HG02981 (cell line): Measurements from ENCODE around the gene GMCL2.

Experiments
- ATAC-seq: cut with Tn5 transposase; IDR thresholded peaks from one replicate; pipeline ENCODE4 v1.9.1; 2021; ENCODE audit warnings: mild to moderate bottlenecking, moderate library complexity; ENCODE audit not compliant: unreplicated experiment

The GMCL2 gene

DNA sequence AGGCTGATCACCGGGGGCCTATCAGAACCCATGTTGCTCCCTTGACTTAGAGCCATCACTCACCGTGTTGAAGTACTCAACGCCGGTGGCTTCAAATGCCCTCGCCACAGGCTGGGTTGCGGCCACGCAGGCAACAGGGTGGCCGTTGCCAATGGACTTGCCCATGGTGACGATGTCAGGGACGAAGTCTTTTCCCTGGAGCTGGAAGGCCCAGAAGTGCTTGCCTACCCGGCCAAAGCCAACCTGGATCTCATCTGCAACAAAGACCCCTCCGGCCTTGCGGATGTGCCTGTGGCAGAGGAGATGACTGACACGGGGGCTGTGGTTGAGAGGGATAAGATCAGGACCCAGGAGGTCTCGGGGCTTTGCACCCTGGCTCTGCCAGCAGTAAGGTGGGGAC lies 35.1 kb upstream of the GMCL2 start:
- no peak for ATAC-seq

DNA sequence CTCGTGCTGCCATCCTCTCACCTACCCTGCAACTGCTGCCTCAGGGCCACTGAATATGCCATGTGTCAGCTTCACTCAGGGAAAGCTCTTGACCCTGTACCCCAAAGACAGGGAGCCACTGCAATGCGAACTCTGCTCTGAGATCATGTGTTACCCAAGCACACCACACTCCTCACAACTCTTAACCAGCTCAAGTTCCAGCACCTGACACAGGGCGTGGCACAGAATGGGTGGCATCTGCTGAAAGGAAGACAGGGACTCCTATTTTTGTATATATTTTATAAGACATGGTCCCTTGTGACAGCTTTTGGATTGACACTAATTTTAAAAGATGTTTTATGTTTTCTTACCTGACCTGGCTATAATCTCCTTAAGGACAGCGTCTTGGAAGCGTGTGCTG lies 34.7 kb upstream of the GMCL2 start:
- no peak for ATAC-seq

DNA sequence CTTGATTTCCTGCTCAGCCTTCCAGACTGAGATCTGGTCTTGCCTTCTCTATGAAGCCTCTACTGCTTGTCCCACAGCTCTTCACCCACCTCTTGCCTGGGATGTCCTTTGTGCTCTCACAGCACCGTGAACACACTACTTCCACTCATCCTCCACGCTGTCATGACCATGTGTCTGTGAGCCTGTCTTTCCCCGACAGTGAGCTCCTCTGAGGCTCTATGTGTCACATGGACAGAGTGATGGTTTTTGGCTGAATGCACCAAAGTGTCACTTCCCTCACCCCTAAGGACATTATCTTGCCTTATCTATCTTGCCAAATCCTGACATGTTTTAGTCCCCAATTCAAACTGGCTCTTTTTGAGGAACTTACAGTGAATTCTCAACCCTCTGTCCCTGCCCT lies 34.1 kb upstream of the GMCL2 start:
- no peak for ATAC-seq

DNA sequence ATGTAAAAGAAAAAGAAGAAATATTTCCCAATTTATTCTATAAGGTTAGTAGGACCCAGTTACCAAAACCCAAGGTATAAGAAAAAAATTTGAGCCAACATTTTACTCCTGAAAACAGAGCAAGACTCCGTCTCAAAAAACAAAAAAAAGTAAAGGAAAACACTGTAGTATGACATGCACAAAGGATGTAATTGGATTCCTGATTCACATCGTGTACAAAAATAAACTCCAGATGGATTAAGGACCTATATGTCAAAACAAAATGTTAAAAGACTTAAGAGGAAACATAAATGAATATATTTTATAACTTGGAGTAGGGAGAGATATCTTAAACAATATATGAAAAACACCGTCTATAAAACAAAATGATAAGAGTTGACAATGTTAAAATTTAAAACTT lies 31.7 kb upstream of the GMCL2 start:
- ATAC-seq = no peak

DNA sequence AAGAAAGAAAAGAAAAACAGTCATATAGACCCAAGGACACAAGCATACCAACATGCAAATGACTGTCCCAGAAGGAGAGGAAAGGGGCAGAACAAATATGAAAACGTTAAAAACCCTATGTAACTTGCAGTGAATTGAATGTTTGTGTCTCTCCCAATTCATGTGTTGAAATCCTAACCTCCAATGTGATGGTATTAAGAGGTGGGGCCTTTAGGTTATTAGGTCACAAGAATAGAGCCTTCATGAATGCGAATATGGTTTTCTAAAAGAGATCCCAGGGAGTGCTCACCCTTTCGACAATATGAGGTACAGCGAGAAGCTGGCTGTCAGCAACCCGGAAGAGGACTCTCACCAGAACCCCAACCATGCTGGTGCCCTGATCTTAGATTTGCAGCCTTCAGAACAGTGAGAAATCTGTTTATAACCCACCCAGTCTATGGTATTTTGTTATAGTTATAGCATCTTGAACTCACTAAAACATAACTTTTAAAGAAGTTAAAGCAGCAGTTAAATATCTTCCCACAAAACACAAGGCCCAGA lies 31.1 kb upstream of the GMCL2 start:
- ATAC-seq = no peak

DNA sequence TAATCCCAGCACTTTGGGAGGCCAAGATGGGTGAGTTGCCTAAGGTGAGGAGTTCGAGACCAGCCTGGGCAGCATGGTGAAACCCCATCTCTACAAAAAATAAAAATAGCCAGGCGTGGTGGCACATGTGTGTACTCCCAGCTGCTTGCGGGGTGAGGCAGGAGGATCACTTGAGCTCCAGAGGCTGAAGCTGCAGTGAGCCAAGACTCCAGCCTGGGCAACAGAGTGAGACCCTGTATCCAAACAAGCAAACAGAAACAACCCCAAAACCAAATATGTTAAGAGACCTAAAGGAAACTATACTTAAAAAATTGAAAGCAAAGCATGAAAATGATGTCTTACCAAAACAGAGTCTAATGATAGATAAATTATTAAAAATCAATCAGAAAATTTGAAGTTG lies 29.6 kb upstream of the GMCL2 start:
- ATAC-seq = no peak

DNA sequence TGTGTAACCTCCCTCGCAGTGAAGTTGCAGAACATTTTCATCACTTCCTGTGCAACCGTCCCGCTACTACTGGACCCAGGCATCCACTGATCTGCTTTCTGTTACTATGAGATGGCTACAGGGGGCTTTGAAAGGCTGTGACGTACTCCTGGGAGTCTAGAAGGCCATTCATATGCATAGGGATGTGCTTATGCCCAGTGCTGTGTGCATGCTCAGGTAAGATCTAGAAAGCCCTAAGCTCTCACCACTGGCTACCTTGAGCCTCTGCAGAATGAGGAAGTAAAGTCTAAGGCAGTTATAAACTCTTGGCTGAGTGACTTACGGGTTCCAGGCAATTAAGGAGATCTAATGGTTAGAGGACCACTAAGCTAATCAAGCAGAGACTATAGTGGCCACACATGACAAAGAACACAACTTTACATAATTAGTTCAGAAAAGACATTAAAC lies 28.9 kb upstream of the GMCL2 start:
- ATAC-seq = no peak

DNA sequence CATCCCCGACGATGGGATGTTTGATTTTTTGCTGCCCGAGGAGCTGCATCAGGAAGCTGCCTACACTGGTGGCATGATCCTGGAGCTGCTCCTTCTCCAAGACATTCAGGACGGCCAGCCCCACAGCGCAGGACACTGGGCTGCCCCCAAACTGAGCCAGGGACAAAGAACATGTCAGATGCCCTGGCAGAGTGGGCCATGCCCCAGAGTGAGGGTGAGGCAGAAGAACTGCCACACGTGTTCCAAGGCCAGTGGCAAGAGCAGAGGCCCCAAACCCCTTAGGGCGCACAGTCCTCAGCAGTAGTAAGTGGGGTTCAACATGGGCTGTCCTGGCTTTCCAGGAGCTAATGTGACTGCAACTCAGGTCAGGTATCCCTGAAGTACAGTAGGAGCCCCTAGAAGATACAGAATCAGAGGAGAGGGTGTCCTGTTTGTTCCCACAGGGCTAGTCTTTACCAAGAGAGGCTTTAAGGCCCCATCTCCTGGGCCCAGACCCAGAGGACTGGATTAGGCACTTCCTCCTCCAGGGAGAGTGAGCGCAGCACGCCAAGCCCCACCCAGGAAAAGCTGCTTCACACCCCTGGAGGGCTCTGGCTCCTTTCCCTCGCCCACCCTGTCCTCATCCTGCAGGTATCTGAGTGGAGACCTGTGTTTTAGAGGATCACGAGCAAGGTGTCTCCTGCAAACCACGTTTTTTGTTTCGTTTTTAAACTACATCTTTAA lies 28.3 kb upstream of the GMCL2 start:
- no peak for ATAC-seq

DNA sequence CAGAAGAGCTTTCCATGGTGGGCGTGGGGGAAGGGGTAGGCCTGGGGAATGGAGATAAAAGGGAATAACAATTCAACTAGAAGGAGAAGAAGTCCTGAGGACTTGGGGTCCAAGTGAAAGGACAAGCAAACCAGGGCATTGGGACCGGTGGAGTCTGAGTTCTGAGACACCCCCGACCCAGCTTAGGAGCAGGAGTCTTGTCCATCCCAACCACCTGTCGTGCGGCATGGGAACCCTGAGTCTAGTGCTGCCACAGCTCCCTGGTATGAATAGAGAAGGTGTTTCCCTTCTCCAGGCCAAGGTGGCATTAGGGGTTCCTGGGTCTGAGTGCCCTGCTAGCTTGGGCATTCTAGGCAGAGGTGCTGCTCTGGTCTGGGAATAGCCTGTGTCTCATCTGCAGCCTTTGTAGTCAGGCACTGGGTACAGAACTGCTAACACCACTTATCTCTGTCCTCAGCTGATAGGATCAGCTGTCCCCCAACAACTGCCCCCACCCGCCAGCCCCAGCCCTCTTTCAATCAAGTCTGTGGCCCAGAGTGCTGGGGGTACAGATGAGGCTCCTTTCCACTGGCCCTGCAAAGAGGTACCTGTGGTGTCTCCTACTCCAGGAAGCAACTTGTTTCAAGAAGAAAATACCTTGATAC lies 27.1 kb upstream of the GMCL2 start:
- no peak for ATAC-seq

DNA sequence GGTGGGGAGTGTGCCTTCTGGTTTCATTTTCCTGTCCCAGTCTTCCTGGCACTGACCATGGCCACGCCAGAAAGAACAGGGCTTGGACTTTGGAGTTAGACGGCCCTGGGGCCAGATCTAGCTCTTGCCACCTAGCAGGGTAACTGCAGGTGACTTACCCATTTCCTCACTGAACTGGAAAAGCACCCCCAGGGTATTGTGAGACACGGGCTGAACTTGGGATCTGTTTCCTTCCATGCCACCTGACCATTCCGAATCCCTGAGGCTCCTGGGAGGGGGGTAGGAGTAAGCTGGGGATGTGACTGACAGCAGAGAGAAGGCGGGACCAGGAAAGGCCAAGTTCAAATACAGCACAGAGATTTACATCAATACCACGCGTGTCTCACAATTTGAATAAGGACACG lies 26.6 kb upstream of the GMCL2 start:
- ATAC-seq = no peak

DNA sequence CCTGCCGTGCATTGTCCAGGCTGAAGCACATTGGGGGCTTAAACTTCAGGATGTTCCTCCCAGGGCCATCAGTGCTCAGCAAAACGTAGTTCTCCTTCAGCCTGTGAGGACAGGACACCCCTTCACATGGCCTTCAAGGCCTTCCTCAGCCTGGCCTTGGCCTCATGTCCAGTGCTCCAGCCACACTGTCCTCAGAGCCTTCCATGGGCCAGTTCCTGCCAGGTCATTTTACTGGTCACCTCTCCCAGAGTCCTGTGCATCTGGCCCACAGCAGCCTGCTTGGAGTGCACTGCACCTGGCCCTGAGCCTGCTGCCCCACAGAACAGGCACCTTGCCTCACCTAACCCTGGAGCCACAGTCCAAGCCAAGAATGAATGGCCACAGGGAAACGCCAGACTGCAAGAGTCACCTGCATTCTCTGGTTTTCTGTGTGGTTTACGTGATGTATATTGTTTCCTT lies 25.9 kb upstream of the GMCL2 start:
- no peak for ATAC-seq

DNA sequence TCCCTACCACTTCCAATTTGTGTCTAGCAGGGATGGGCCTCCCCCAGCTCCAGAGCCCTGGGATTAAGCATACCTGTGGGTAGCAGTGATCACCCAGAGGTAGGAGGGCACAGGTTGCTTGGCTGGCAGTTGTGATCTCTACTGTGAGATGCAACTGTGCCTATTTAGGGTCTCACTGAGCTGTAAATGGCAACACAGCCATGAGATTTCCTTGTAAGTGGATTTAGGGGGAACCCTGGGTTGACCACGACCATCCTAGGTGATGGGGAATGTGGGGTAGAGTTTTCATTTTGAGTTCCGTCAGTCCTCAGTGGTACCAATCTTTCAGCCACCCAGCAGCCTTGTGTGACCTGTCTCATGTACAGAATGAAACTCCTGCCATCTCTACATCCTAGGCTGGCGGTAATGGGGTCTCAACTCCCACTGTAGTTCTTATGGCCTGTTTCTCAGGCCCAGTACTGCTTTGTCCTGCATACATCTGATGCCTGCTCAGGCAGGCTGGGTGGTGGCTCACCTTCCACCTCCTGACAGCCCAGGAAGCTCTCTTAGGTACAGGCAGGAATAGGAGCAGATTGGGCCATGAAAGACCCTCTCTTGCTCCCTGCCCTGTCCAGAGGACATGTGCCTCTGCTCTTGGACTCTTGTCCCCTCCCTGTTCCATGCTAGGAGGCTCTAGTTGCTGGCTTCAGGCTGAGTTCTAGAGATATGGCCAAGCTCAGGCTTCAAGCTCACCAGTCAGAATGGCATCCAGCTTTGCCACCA lies 25.3 kb upstream of the GMCL2 start:
- ATAC-seq = no peak

DNA sequence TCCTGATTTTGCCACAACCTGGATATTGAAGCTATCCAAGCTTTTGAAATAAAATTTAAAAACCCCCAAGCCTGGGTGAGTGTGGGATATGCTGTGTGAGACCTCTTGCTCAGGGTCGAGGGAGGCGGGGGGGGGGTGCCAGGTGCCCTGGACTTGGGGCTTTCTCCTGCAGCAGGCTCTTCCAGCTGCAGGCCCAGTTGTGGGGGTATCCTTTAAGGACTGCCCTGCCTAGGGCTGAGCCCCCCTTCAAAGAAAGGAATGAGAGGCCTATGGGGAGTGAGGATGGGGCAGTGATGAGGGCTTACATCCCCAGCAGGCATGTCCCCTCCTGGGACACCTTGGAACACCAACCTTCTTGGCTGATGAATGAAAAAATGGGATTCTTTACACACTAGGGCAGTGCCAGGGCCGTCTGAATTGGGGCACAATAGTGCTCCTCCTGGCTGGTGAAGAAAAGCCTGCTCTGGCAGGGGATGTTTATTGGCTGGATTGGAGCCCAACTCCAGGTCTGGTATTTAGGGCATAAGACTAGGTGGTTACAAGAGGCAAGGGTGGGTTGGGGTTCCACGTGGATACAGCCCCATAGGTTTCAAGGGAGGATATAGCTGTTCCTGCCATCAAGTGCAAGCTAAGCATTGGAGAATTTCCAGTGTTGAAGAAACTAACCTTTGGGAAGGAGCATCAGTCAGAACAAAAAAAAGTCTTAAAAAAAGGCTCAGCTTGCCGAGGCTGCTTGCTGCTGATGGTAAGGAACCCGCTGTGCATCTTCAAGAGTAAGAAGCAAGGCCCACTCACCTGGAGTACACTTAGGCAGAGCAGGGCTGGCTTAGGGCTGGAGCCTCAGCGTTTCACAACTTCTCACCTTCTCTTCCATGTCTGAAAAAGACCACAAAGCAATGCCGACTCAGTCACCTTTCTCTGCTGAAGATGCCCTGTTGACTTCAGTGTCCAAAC lies 24.2 kb upstream of the GMCL2 start:
- no peak for ATAC-seq

DNA sequence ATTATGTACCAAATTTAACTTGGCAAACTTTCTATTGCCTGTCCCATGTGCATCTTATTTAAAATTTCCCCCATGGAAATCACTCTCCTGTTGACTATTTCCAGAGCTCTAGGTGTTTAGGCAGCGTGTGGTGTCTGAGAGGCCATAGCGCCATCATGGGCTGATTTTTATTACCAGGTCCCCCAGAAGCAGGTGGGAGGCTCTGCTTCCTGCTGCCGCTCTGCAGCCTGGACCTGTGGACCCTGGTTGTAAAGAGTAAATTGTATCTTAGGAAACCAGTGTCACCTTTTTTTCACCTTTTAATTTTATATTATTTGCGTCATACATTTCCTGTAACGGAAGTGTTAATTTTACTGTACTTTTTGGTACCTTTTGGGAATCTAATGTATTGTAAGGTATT lies 23.5 kb upstream of the GMCL2 start:
- no peak for ATAC-seq

DNA sequence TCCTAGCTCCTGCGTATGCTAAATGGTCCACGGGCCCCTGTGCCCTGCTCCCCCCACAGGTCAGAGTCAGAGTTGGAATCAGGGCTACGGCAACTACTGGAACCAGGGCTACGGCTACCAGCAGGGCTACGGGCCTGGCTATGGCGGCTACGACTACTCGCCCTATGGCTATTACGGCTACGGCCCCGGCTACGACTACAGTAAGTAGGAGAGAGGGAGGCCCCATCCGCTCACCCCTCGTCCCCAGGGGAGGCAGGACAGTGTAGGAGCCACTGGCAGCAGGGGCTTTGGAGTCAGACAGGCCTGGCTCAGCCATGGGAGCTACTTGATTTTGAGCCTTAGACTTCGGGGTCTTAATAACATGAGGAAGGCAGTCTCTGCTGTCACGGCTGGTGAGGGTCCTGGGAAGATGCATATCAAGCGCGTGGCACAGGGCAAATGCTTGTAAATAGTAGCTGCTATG lies 22.9 kb upstream of the GMCL2 start:
- no peak for ATAC-seq

DNA sequence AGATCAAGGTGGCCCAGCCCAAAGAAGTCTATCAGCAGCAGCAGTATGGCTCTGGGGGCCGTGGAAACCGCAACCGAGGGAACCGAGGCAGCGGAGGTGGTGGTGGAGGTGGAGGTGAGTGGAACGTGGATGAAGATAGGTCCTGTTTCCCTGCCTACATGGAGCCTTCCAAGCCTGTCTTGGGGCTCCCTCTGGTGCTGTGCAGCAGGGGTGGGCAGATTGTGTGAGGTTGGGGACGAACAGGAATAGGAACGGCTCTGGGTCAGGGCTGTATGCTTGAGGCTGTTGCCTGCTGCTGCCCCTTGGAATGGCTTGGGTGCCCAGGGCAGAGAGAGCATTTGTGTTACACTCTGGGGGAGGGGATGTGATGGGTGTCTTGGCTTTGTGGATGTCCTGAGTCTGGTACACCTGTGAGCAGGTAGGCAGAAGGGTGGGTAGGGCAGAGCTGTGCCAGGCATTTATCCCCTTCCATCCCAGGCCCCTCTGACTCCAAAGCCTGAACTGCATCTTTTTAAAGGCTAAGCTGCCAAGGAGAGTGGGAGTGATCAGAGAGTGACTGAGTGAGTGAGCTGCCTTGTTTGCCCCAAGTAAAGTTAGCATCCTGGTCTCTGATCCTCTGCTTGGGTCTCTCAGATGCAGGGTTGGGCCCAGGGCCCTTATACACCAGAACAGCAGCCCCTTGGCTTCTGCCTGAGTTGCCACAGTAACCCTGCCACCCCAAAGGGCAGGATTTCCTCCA lies 22.3 kb upstream of the GMCL2 start:
- ATAC-seq = no peak

DNA sequence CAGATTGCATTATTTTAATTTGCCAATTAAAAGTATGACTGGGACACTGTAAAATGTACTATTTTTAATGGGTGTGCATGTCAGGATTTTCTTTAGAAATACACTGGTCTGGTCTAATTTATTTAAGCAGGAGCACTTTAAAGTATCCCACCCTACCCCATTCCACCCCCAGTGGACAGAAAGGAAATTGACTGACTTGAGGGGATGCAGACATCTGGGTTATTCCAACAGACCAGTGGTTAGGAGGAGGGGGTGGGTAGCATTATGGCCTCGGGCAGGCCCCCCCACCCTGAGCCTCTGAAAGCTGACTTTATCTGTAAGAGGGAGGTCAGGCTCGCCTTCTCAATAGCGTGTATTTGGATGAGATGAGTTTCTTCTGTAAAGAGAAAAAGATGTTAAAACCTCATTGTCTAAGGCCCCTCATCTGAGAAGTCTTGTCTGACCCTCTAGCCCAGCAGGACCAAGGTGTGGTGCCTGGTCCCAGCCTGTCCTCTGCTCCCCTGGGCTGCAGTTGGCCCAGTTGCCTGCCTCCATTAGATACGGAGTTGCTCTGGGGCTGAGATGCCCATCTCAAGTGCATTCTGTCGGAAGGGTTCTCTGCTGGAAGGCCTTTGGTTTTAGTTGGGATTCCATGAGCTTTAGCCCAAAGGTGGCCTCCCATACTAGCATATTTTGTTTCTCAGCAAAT lies 21.5 kb upstream of the GMCL2 start:
- no peak for ATAC-seq

DNA sequence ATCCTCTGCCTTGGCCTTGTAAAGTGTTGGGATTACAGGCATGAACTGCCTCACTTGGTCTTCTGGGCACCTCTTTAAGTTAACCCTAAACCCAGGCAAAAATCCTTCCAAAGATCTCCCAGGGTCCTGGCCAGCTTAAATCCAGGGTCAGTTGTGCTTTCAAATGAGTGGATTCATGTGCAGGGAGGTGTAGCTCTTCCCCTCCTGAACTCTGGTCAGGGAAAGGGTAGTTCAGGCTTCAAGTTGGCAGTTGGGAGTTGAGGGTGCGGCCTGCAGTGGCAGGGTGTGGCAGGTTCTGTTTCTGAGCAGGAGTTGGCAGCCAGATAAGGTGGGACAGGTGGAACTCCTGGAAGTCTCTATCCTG lies 20.7 kb upstream of the GMCL2 start:
- ATAC-seq = no peak

DNA sequence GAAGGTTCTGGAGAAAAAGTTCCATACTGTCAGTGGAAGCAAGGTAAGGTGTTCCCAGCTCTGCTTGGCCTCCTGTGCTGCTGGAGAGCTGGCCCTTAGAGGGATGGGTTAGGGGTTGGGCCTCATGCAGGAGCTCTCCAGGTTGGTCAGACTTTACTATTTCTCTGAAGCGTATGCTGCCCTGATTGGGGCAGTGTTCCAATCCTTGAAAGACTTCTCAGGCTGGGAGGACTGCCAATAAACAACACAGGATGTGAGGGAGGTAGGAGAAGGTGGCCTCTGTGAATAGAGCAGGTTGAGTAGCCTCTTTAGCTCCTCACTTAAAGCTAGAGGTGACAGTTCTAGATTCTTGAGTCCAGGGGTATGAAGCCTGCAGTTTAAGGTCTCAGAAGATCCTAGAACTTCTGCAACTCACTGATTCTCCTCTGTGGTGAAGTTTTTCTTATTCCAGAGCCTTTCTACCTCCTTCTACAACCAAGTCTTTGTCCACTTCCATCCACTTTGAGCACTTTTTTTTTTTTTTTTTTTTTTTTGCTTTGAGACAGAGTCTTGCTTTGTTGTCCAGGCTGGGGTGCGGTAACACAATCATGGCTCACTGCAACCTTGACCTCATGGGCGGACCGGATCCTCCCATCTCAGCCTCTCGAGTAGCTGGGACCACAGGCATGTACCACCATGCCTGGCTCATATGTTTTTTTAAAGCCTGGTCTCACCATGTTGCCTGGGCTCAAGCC lies 20.2 kb upstream of the GMCL2 start:
- ATAC-seq = no peak
